RPMI8226 (cell line): ENCODE results near the gene SUPT20HL1.

Experiments
- DNase-seq: peaks from one replicate; pipeline ENCODE4 v3.0.0-alpha.2; 2015

The SUPT20HL1 gene

GRCh38 chrX:24405959-24406358 is 45.5 kb downstream of the SUPT20HL1 start:
- no peak for DNase-seq
